GM10248 (cell line): ENCODE results near the gene RNASEH1.
"Not testable (repeated sequence)": the region's sequence is repeated elsewhere in the genome, so short reads cannot be mapped to it uniquely, and the experiment has no call there.

Experiments used
- CTCF ChIA-PET: fragments of 300-600 bp; sonication (Branson Sonifier 250); formaldehyde crosslinking; extraction: SDS; loops from one replicate; lab custom pipeline; 2021; ENCODE audit warnings: antibody characterized with exemption; lab: Yijun Ruan, JAX
- POLR2A ChIA-PET: fragments of 350-650 bp; sonication (Branson Sonifier 250); formaldehyde crosslinking; extraction: SDS; loops from one replicate; lab custom pipeline; 2020; ENCODE audit warnings: antibody characterized with exemption; lab: Yijun Ruan, JAX
- DNase-seq: peaks from one replicate; pipeline ENCODE4 v3.0.0; 2012; ENCODE audit errors: extremely low spot score
- CTCF ChIP-seq: IDR thresholded peaks from 2 replicates; pipeline ENCODE4 v1.5.1; 2012; ENCODE audit warnings: mild to moderate bottlenecking, low read depth; ENCODE audit errors: extremely low read depth, missing control alignments, control extremely low read depth

RNASEH1 gene

GRCh38 chr2:3575534-3576262 is 17.6 kb upstream of the RNASEH1 start:
- DNase-seq = no peak
- ChIA-PET CTCF (interaction anchor here (1.1 to 1.4 kb wide), 2 partner anchors 9 to 19 kb away, joined by 3 to 4 read pairs; no protein-coding TSS in a partner anchor), POLR2A (interaction anchor here (0.9 kb wide), 1 partner anchor 9 kb away, joined by 3 read pairs; no protein-coding TSS in a partner anchor)
- TF ChIP-seq CTCF = no peak

DNA sequence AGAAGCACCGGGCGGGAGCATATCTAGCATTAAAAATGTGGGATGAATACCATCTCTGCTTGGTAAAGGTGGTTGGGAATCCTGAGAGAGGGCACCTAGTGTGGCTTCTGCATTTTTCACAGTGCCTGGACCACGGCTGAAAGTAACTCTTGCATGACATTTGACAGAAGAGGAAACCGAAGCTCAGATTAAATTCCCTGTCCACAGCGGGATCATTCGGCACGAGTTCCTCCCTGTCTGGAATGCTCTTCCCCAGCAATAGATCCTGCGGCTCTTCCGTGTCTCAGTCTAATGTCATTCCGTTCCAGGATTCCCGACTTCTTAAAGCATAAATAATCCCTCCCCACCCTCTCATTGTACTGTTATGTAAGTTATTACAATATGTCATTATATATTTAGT is 16.0 kb upstream of the RNASEH1 start:
- TF ChIP-seq CTCF = no peak
- CTCF ChIA-PET = interaction anchor here (1.0 kb wide), 2 partner anchors 16 to 75 kb away, joined by 3 read pairs; partner anchors contain the start of gene RNASEH1
- DNase-seq = no peak
- POLR2A ChIA-PET = interaction anchor here (1.3 kb wide), 1 partner anchor 16 kb away, joined by 6 read pairs; the partner anchor contains the start of gene RNASEH1

GRCh38 chr2:3572620-3573019 is 14.5 kb upstream of the RNASEH1 start:
- CTCF ChIA-PET = interaction anchor here (1.1 kb wide), 1 partner anchor 89 kb away, joined by 3 read pairs; no protein-coding TSS in a partner anchor
- no peak for DNase-seq
- POLR2A ChIA-PET = no interaction called here
- no peak for TF ChIP-seq CTCF

DNA sequence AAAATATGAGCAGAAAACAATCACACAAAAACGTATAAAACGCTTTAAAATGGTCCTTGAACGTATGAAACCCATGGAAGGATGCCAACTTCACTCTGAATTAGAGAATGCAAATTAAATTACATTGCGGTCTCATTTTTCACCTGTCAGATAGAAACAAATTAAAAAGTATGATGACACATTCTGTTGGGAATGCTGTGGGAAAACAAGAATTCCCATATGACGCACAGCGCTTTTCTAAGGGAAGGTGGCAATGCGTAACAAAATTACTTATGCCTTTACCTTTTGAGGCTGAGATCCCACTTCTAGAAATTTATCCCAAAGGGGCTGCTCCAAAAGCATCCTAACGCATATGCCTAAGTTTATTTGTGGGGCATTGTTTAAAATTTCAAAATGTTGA is 13.2 kb upstream of the RNASEH1 start:
- ChIA-PET POLR2A (no interaction called here), CTCF (no interaction called here)
- no peak for TF ChIP-seq CTCF
- no peak for DNase-seq

GRCh38 chr2:3569656-3570055 is 11.5 kb upstream of the RNASEH1 start:
- DNase-seq, POLR2A ChIA-PET, CTCF ChIA-PET: not testable (repeated sequence)

DNA sequence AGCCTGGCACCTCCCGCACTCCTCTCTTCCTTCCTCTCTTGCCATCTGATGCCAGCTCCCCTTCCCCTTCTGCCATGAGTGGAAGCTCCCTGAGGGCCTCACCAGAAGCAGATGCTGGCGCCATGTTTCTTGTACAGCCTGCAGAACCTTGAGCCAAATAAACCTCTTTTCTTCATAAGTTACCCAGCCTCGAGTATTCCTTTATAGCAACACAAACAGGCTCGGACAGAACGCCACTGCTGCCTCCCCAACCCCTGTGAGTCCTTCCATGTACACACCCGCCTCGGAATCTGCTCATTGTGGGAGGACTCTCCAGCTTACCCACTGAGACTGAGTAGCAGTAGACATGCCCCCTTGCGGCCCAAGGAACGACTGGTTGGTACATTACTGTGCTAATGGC is 8.7 kb upstream of the RNASEH1 start:
- no peak for DNase-seq
- TF ChIP-seq CTCF = no peak
- ChIA-PET POLR2A (no interaction called here), CTCF (no interaction called here)

GRCh38 chr2:3565117-3565516 is 7.0 kb upstream of the RNASEH1 start:
- ChIA-PET POLR2A (no interaction called here), CTCF (interaction anchor here (1.4 kb wide), 1 partner anchor 87 kb away, joined by 4 read pairs; no protein-coding TSS in a partner anchor)
- no peak for TF ChIP-seq CTCF
- DNase-seq = no peak
